ENCODE measurements around the gene TCEA2.

TCEA2 gene

GRCh38 chr20:64035933-64036345, 27.1 kb upstream of the TCEA2 start, which contains the start of gene C20orf204:
Gene C20orf204 (plus strand): TSS chr20:64036182. CDS start chr20:64036324, 142 bp downstream.
- DNase-seq (ENCODE audit: low spot score): no peak

GRCh38 chr20:64036346-64037198, 26.4 kb upstream of the TCEA2 start:
- no peak for DNase-seq (ENCODE audit: low spot score)

- no peak for DNase-seq (ENCODE audit: low spot score)
These were observed 25.9 kb upstream of the TCEA2 start for GRCh38 chr20:64037199-64037497.

- no peak for DNase-seq (ENCODE audit: low spot score)
These were observed 25.3 kb upstream of the TCEA2 start for GRCh38 chr20:64037498-64038213.

GRCh38 chr20:64038224-64038564, 24.8 kb upstream of the TCEA2 start:
- DNase-seq (ENCODE audit: low spot score): peak; percentile 85

- DNase-seq (ENCODE audit: low spot score): peak; percentile 98
These were observed 24.3 kb upstream of the TCEA2 start for GRCh38 chr20:64038565-64039292.

- DNase-seq (ENCODE audit: low spot score): no peak
These were observed 23.5 kb upstream of the TCEA2 start for GRCh38 chr20:64039293-64040160.

GRCh38 chr20:64040231-64041039, 22.6 kb upstream of the TCEA2 start:
- no peak for DNase-seq (ENCODE audit: low spot score)

GRCh38 chr20:64041040-64041780, 21.8 kb upstream of the TCEA2 start:
- no peak for DNase-seq (ENCODE audit: low spot score)

GRCh38 chr20:64041781-64042053, 21.3 kb upstream of the TCEA2 start:
- DNase-seq (ENCODE audit: low spot score): no peak

- DNase-seq (ENCODE audit: low spot score): no peak
These were observed 20.8 kb upstream of the TCEA2 start for GRCh38 chr20:64042054-64042781.

- no peak for DNase-seq (ENCODE audit: low spot score)
These were observed 19.2 kb upstream of the TCEA2 start for GRCh38 chr20:64043768-64044167.

GRCh38 chr20:64044484-64045247, 18.3 kb upstream of the TCEA2 start:
- no peak for DNase-seq (ENCODE audit: low spot score)

GRCh38 chr20:64045346-64046011, 17.5 kb upstream of the TCEA2 start:
- DNase-seq (ENCODE audit: low spot score): no peak

- no peak for DNase-seq (ENCODE audit: low spot score)
These were observed 16.0 kb upstream of the TCEA2 start for GRCh38 chr20:64047046-64047389.

GRCh38 chr20:64047968-64048401, 15.0 kb upstream of the TCEA2 start:
- no peak for DNase-seq (ENCODE audit: low spot score)

- no peak for DNase-seq (ENCODE audit: low spot score)
These were observed 14.5 kb upstream of the TCEA2 start for GRCh38 chr20:64048402-64049044.

All from HuH-7.5 (cell line).